NCI-H146 treated with DMSO at 0.1 percent for 48 hours (cell line): ENCODE data around the gene CXorf51B.
"Not testable (repeated sequence)": the region's sequence is repeated elsewhere in the genome, so short reads cannot be mapped to it uniquely, and the experiment has no call there.

Experiments used
- DNase-seq: peaks from one replicate; lab custom pipeline; 2025; ENCODE audit not compliant: unreplicated experiment; lab: John Stamatoyannopoulos, UW

CXorf51B gene

DNA sequence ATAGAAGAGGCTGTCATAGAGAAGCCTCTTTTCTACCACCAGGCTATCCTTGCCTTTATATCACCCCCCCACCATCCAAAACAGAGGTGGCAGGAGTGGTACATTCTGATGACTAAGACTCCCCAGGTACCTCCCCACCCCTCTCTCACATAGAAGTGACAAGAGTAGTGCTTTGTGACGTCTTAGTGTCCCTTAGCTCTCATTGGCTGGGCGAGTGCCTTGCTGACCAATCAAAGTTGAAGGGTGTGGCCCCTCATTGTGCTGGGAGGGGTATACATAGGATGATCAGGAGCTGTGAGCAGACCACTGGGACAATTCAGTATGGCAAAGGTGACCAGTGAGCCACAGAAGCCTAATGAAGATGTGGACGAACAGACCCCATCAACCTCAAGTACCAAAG lies at the start of gene CXorf51B:
TSS of gene CXorf51B (plus strand) at position 301 of the 400 bp plus-strand sequence. CDS start at position 322, 21 bp downstream.
- not testable (repeated sequence) for DNase-seq

DNA sequence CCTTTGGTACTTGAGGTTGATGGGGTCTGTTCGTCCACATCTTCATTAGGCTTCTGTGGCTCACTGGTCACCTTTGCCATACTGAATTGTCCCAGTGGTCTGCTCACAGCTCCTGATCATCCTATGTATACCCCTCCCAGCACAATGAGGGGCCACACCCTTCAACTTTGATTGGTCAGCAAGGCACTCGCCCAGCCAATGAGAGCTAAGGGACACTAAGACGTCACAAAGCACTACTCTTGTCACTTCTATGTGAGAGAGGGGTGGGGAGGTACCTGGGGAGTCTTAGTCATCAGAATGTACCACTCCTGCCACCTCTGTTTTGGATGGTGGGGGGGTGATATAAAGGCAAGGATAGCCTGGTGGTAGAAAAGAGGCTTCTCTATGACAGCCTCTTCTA lies 5.1 kb downstream of the CXorf51B start, which contains the start of gene CXorf51A:
TSS of gene CXorf51A (minus strand) at position 101 of the 400 bp plus-strand sequence. CDS start at position 80, 21 bp downstream.
- DNase-seq = not testable (repeated sequence)

DNA sequence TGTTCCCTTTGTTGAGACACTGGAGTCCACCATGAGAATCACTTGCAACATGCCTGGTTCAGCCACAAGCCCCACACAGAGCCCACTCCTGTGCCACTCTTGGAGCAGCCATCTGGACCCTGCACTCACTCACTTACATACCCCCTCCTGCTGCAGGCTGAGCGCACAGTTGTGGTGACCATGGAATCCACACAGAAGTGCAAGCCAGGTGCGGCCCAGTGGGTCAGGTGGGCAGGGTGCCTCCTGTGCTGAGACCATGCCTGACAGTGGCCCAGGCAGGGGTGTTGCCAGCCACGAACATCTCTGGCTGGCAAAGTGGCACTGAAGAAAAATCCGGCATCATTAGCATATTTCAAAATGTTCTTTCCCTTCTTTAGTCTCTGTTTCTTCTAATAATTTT lies 22.4 kb downstream of the CXorf51B start:
- no peak for DNase-seq

DNA sequence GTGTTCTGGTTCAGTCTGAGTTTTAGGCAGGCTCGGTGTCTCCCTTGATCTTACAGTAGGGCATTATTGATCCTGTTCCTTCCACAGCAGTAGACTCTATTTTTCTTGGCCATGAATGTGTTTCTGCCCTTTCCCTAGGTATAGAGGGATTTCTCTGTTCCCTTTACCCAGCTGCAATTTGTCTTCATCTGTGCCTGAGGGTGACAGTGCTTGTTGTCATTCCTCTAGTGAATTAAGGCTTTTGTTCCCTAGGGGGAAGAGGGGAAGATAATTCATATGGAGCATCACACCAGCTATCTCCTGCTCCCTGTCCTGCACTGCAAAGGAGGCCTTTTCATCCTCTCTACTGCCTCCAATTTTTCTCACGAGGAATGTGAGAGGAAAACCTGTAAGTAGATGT lies 44.7 kb downstream of the CXorf51B start:
- DNase-seq = no peak
